Right lung (tissue), 5 donors: ENCODE data around the gene TMSB15C. TPM values are rescaled to one million over a fixed set of nuclear protein-coding genes. Genes with fewer than 3 reads are reported as not detected.
"Not testable (repeated sequence)": the region's sequence is repeated elsewhere in the genome, so short reads cannot be mapped to it uniquely, and the experiment has no call there.

Experiments used
- DNase-seq, 2 donors: peaks; one replicate each; pipeline ENCODE4 v3.0.0-alpha.2; 2013
- polyA plus RNA-seq, 5 donors: library from polyadenylated mRNA; unstranded; fragments of 120-200 nt; gene quantifications; one replicate each; pipeline versions ENCODE4 v1.2.1 to v1.2.3, GENCODE V29; 2013; ENCODE audit warnings: inconsistent platforms in 1 of 5, low replicate concordance in 1 of 5; ENCODE audit not compliant: insufficient read length in 5 of 5, insufficient read depth in 1 of 5

The TMSB15C gene
- polyA plus RNA-seq, 5 donors, result 16.6 to 31.9 (median 20.6) TPM

GRCh38 chrX:104062636-104063035 is 13.4 kb downstream of the TMSB15C start:
- not testable (repeated sequence) for DNase-seq

- DNase-seq, result not testable (repeated sequence)
Measured at GRCh38 chrX:104054956-104055355, 21.1 kb downstream of the TMSB15C start.

GRCh38 chrX:104047171-104047570 is 28.9 kb downstream of the TMSB15C start:
- no peak for DNase-seq

GRCh38 chrX:104045642-104046041 is 30.4 kb downstream of the TMSB15C start:
- DNase-seq, result no peak

GRCh38 chrX:104041003-104041402 is 35.0 kb downstream of the TMSB15C start:
- DNase-seq, result no peak

- DNase-seq, result no peak
Measured at GRCh38 chrX:104039689-104040505, 36.1 kb downstream of the TMSB15C start, which contains the start of gene H2BW2. Gene H2BW2, plus strand, starts transcription at chrX:104039956. Its CDS starts 39 bp downstream, at chrX:104039995.

Other genes starting within 250 kb of the TMSB15C start
- 1 to 10 TPM; 2.7 to 3.6 (median 3.1) TPM for gene RAB9B, start 244.0 kb downstream of the TMSB15C start, polyA plus RNA-seq
- 10 to 100 TPM; 23.8 to 43.9 (median 31.7) TPM for gene TMSB15B, start 113.6 kb downstream of the TMSB15C start, polyA plus RNA-seq
- not detected for gene H2BW1, start 62.5 kb downstream of the TMSB15C start, polyA plus RNA-seq
- 1 to 10 TPM; 1.3 to 2.3 (median 1.6) TPM for gene H2BW2, start 36.3 kb downstream of the TMSB15C start, polyA plus RNA-seq
- gene ZCCHC18, start 36.3 kb upstream of the TMSB15C start, polyA plus RNA-seq, result 1 to 10 TPM; 3.8 to 6.7 (median 4.8) TPM
- gene SLC25A53, start 80.8 kb upstream of the TMSB15C start, polyA plus RNA-seq, result 10 to 100 TPM in 4 of 5 donors, 1 to 10 TPM in 1; 7.5 to 17.6 (median 14.2) TPM
- 10 to 100 TPM; 19.1 to 30.4 (median 25.5) TPM for gene FAM199X, start 90.2 kb upstream of the TMSB15C start, polyA plus RNA-seq
- not detected for gene ESX1, start 178.7 kb upstream of the TMSB15C start, polyA plus RNA-seq